ENCODE measurements around the gene NR1I3.

The NR1I3 gene

GRCh38 chr1:161216945-161217712 lies 20.9 kb downstream of the NR1I3 start:
- H3K36me3 ChIP-seq (ENCODE audit: insufficient read depth, low read length), result peaks cover 23% of the 10 kb centered on the region
- no peak overlapping the region for H3K9ac ChIP-seq (ENCODE audit: low read length)
- no peaks in the 10 kb centered on the region for H3K9me3 ChIP-seq (ENCODE audit: low read length)
- no peaks in the 10 kb centered on the region for H3K4me1 ChIP-seq (ENCODE audit: insufficient read depth, low read length)
- peak overlapping the region; percentile 16 for H3K27ac ChIP-seq (ENCODE audit: low read depth, low read length)
- no peak overlapping the region for H3K4me3 ChIP-seq (ENCODE audit: low read depth in 1 of 2, low read length in 2 of 2)
- H3K27me3 ChIP-seq (ENCODE audit: control insufficient read depth in 1 of 2, insufficient read depth in 2 of 2, low read length in 2 of 2), result no peaks in the 10 kb centered on the region

GRCh38 chr1:161215076-161215475 lies 22.9 kb downstream of the NR1I3 start, which contains the start of gene FCER1G:
Gene FCER1G (plus strand): TSS chr1:161215295. CDS start chr1:161215322, 27 bp downstream.
- H3K4me3 ChIP-seq (ENCODE audit: low read depth in 1 of 2, low read length in 2 of 2), result no peak within 1 kb of the TSS
- no peaks in the 10 kb centered on the region for H3K9me3 ChIP-seq (ENCODE audit: low read length)
- H3K27ac ChIP-seq (ENCODE audit: low read depth, low read length), result no peak within 1 kb of the TSS
- no peaks in the 10 kb centered on the region for H3K27me3 ChIP-seq (ENCODE audit: control insufficient read depth in 1 of 2, insufficient read depth in 2 of 2, low read length in 2 of 2)
- peaks cover 1% of the 10 kb centered on the region for H3K4me1 ChIP-seq (ENCODE audit: insufficient read depth, low read length)
- H3K9ac ChIP-seq (ENCODE audit: low read length), result no peak within 1 kb of the TSS
- H3K36me3 ChIP-seq (ENCODE audit: insufficient read depth, low read length), result peaks cover 43% of the 10 kb centered on the region

GRCh38 chr1:161214369-161214768 lies 23.6 kb downstream of the NR1I3 start:
- Histone ChIP-seq H3K9me3 (ENCODE audit: low read length) (no peaks in the 10 kb centered on the region), H3K36me3 (ENCODE audit: insufficient read depth, low read length) (peaks cover 50% of the 10 kb centered on the region), H3K4me3 (ENCODE audit: low read depth in 1 of 2, low read length in 2 of 2) (no peak overlapping the region), H3K27me3 (ENCODE audit: control insufficient read depth in 1 of 2, insufficient read depth in 2 of 2, low read length in 2 of 2) (no peaks in the 10 kb centered on the region), H3K27ac (ENCODE audit: low read depth, low read length) (no peak overlapping the region), H3K9ac (ENCODE audit: low read length) (no peak overlapping the region), H3K4me1 (ENCODE audit: insufficient read depth, low read length) (peaks cover 8% of the 10 kb centered on the region)

GRCh38 chr1:161209790-161210409 lies 28.1 kb downstream of the NR1I3 start:
- Histone ChIP-seq H3K27me3 (ENCODE audit: control insufficient read depth in 1 of 2, insufficient read depth in 2 of 2, low read length in 2 of 2) (no peaks in the 10 kb centered on the region), H3K9ac (ENCODE audit: low read length) (no peak overlapping the region), H3K27ac (ENCODE audit: low read depth, low read length) (peak overlapping the region; percentile 58), H3K9me3 (ENCODE audit: low read length) (no peaks in the 10 kb centered on the region), H3K4me3 (ENCODE audit: low read depth in 1 of 2, low read length in 2 of 2) (no peak overlapping the region), H3K36me3 (ENCODE audit: insufficient read depth, low read length) (peaks cover 76% of the 10 kb centered on the region), H3K4me1 (ENCODE audit: insufficient read depth, low read length) (peaks cover 11% of the 10 kb centered on the region)

- no peaks in the 10 kb centered on the region for H3K27me3 ChIP-seq (ENCODE audit: control insufficient read depth in 1 of 2, insufficient read depth in 2 of 2, low read length in 2 of 2)
- H3K36me3 ChIP-seq (ENCODE audit: insufficient read depth, low read length), result peaks cover 67% of the 10 kb centered on the region
- H3K4me3 ChIP-seq (ENCODE audit: low read depth in 1 of 2, low read length in 2 of 2), result no peak overlapping the region
- no peaks in the 10 kb centered on the region for H3K9me3 ChIP-seq (ENCODE audit: low read length)
- H3K27ac ChIP-seq (ENCODE audit: low read depth, low read length), result no peak overlapping the region
- H3K4me1 ChIP-seq (ENCODE audit: insufficient read depth, low read length), result peaks cover 27% of the 10 kb centered on the region
- no peak overlapping the region for H3K9ac ChIP-seq (ENCODE audit: low read length)
Measured at GRCh38 chr1:161207173-161207572, 30.8 kb downstream of the NR1I3 start.

- Histone ChIP-seq H3K27ac (ENCODE audit: low read depth, low read length) (no peak overlapping the region), H3K9ac (ENCODE audit: low read length) (no peak overlapping the region), H3K27me3 (ENCODE audit: control insufficient read depth in 1 of 2, insufficient read depth in 2 of 2, low read length in 2 of 2) (no peaks in the 10 kb centered on the region), H3K9me3 (ENCODE audit: low read length) (no peaks in the 10 kb centered on the region), H3K36me3 (ENCODE audit: insufficient read depth, low read length) (peaks cover 61% of the 10 kb centered on the region), H3K4me3 (ENCODE audit: low read depth in 1 of 2, low read length in 2 of 2) (no peak overlapping the region), H3K4me1 (ENCODE audit: insufficient read depth, low read length) (peaks cover 30% of the 10 kb centered on the region)
Measured at GRCh38 chr1:161206411-161207140, 31.4 kb downstream of the NR1I3 start.

- H3K9ac ChIP-seq (ENCODE audit: low read length), result peak within 1 kb of the TSS; percentile 98
- no peaks in the 10 kb centered on the region for H3K9me3 ChIP-seq (ENCODE audit: low read length)
- peaks cover 28% of the 10 kb centered on the region for H3K36me3 ChIP-seq (ENCODE audit: insufficient read depth, low read length)
- H3K4me1 ChIP-seq (ENCODE audit: insufficient read depth, low read length), result peaks cover 65% of the 10 kb centered on the region
- peak within 1 kb of the TSS; percentile 81 for H3K27ac ChIP-seq (ENCODE audit: low read depth, low read length)
- H3K27me3 ChIP-seq (ENCODE audit: control insufficient read depth in 1 of 2, insufficient read depth in 2 of 2, low read length in 2 of 2), result no peaks in the 10 kb centered on the region
- peak within 1 kb of the TSS; percentile 46 to 100 for H3K4me3 ChIP-seq (ENCODE audit: low read depth in 1 of 2, low read length in 2 of 2)
Measured at GRCh38 chr1:161201836-161202712, 35.9 kb downstream of the NR1I3 start, which contains the start of gene NDUFS2. Gene NDUFS2 (plus strand): TSS chr1:161202367. CDS start chr1:161202386, 19 bp downstream.

- Histone ChIP-seq H3K9me3 (ENCODE audit: low read length) (no peaks in the 10 kb centered on the region), H3K4me3 (ENCODE audit: low read depth in 1 of 2, low read length in 2 of 2) (peak overlapping the region; percentile 35 to 100), H3K4me1 (ENCODE audit: insufficient read depth, low read length) (peaks cover 73% of the 10 kb centered on the region), H3K27me3 (ENCODE audit: control insufficient read depth in 1 of 2, insufficient read depth in 2 of 2, low read length in 2 of 2) (no peaks in the 10 kb centered on the region), H3K9ac (ENCODE audit: low read length) (peak overlapping the region; percentile 98), H3K36me3 (ENCODE audit: insufficient read depth, low read length) (peaks cover 20% of the 10 kb centered on the region), H3K27ac (ENCODE audit: low read depth, low read length) (peak overlapping the region; percentile 81)
Measured at GRCh38 chr1:161200992-161201835, 36.8 kb downstream of the NR1I3 start.

- Histone ChIP-seq H3K9ac (ENCODE audit: low read length) (no peak overlapping the region), H3K4me1 (ENCODE audit: insufficient read depth, low read length) (peaks cover 77% of the 10 kb centered on the region), H3K4me3 (ENCODE audit: low read depth in 1 of 2, low read length in 2 of 2) (peak overlapping the region in 1 of 2 donors; percentile 100), H3K27me3 (ENCODE audit: control insufficient read depth in 1 of 2, insufficient read depth in 2 of 2, low read length in 2 of 2) (no peaks in the 10 kb centered on the region), H3K36me3 (ENCODE audit: insufficient read depth, low read length) (peaks cover 14% of the 10 kb centered on the region), H3K27ac (ENCODE audit: low read depth, low read length) (peak overlapping the region; percentile 81), H3K9me3 (ENCODE audit: low read length) (no peaks in the 10 kb centered on the region)
Measured at GRCh38 chr1:161200421-161200991, 37.5 kb downstream of the NR1I3 start.
